ENCODE data around the gene ENTPD1.

Gene ENTPD1

GRCh38 chr10:95787447-95787846 is 31.5 kb downstream of the ENTPD1 start:
- ChIA-PET POLR2A (interaction anchor here (0.9 to 5.9 kb wide), 3 partner anchors 20 to 44 kb away, joined by 6 to 47 read pairs (median 19); partner anchors contain the start of gene ENTPD1), CTCF (interaction anchor here (0.7 to 6.2 kb wide), 7 partner anchors 9 to 93 kb away, joined by 3 to 82 read pairs (median 23); partner anchors contain the start of genes ENTPD1 and TCTN3)
- no peak for TF ChIP-seq CTCF (IDR thresholded peaks at IDR 0.05; ENCODE audit: control extremely low read depth, extremely low read depth, low read depth, missing control alignments)
- no peak for DNase-seq (ENCODE audit: extremely low spot score)

- POLR2A ChIA-PET: no interaction called here
- no peak for TF ChIP-seq CTCF (IDR thresholded peaks at IDR 0.05; ENCODE audit: control extremely low read depth, extremely low read depth, low read depth, missing control alignments)
- DNase-seq (ENCODE audit: extremely low spot score): no peak
- CTCF ChIA-PET: interaction anchor here (3.7 kb wide), 1 partner anchor 95 kb away, joined by 20 read pairs; the partner anchor contains the start of gene TCTN3
Measured at GRCh38 chr10:95788830-95789229, 32.9 kb downstream of the ENTPD1 start.

DNA sequence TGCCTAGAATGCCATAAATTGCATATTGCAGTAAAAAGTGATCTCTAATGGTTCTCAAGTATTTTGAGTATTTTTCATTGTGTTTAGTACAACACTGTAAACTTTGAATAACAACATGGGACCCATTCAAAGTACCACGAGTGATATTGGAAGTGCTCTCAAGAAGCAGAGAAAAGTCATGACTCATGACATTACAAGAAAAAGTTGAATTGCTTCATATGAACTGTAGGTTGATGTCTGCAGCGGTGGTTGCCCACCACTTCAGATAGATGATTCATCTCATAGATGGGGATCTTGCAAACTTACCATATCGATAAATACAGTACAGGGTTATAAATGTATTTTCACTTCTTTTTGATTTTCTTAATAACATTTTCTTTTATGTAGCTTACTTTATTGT is 33.9 kb downstream of the ENTPD1 start:
- DNase-seq (ENCODE audit: extremely low spot score): no peak
- CTCF ChIA-PET: interaction anchor here (3.7 kb wide), 1 partner anchor 96 kb away, joined by 20 read pairs; the partner anchor contains the start of gene TCTN3
- POLR2A ChIA-PET: no interaction called here
- TF ChIP-seq CTCF (IDR thresholded peaks at IDR 0.05; ENCODE audit: control extremely low read depth, extremely low read depth, low read depth, missing control alignments): no peak

DNA sequence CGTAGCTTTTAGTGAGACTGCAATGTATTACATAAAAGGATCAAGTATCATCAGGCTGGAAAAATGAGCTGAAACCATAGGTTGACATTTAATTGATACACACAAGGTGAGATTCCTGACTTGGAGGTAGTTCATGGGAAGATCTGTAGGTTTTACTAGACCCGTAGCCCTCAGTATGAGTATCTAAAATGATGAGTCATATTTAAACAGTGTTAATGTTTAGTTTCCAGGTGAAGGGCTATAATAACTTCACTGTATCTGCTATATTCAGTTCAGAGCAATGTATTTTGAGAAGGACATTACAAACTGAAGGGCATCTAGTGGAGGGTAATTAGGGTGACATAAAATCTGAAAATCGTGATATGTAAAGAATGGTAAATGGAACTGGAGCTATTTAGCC is 35.0 kb downstream of the ENTPD1 start:
- DNase-seq (ENCODE audit: extremely low spot score): no peak
- CTCF ChIA-PET: interaction anchor here (0.8 to 3.7 kb wide), 6 partner anchors 41 to 97 kb away, joined by 3 to 20 read pairs (median 4); partner anchors contain the start of gene TCTN3
- TF ChIP-seq CTCF (IDR thresholded peaks at IDR 0.05; ENCODE audit: control extremely low read depth, extremely low read depth, low read depth, missing control alignments): no peak

GRCh38 chr10:95791425-95791979 is 35.5 kb downstream of the ENTPD1 start:
- no peak for TF ChIP-seq CTCF (IDR thresholded peaks at IDR 0.05; ENCODE audit: control extremely low read depth, extremely low read depth, low read depth, missing control alignments)
- no peak for DNase-seq (ENCODE audit: extremely low spot score)
- ChIA-PET POLR2A (interaction anchor here (0.6 to 1.3 kb wide), 3 partner anchors 34 to 479 kb away, joined by 3 to 6 read pairs (median 3); no protein-coding TSS in a partner anchor), CTCF (interaction anchor here (0.8 to 3.7 kb wide), 6 partner anchors 41 to 98 kb away, joined by 3 to 20 read pairs (median 4); partner anchors contain the start of gene TCTN3)

More for the DNA sequence above, 35.0 kb downstream of the ENTPD1 start:
- POLR2A ChIA-PET: interaction anchor here (0.7 to 1.3 kb wide), 2 partner anchors 33 to 46 kb away, joined by 3 to 6 read pairs; no protein-coding TSS in a partner anchor

GRCh38 chr10:95792211-95792780 is 36.3 kb downstream of the ENTPD1 start:
- TF ChIP-seq CTCF (IDR thresholded peaks at IDR 0.05; ENCODE audit: control extremely low read depth, extremely low read depth, low read depth, missing control alignments): no peak
- ChIA-PET CTCF (interaction anchor here (1.0 to 3.7 kb wide), 3 partner anchors 29 to 98 kb away, joined by 3 to 20 read pairs (median 3); partner anchors contain the start of gene TCTN3), POLR2A (interaction anchor here (1.0 kb wide), 1 partner anchor 9 kb away, joined by 3 read pairs; no protein-coding TSS in a partner anchor)
- DNase-seq (ENCODE audit: extremely low spot score): no peak

Measured in GM10248 (cell line).